Mesendoderm (in vitro differentiated cells): Measurements from ENCODE around the gene RNF10.

Source experiments
- DNase-seq: peaks from one replicate; pipeline ENCODE4 v3.0.0; 2013
- H2AK5ac ChIP-seq: 2 replicates; pipeline ENCODE4 v1.6.1; 2013; ENCODE audit warnings: low read length, inconsistent platforms
- H2BK120ac ChIP-seq: 2 replicates; pipeline ENCODE4 v1.6.1; 2013; ENCODE audit warnings: low read depth, mild to moderate bottlenecking, low read length, moderate library complexity, mixed read lengths
- H2BK15ac ChIP-seq: replicated peaks from 2 replicates; pipeline ENCODE4 v1.6.1; 2013; ENCODE audit warnings: low read depth, mild to moderate bottlenecking, moderate library complexity
- H2BK5ac ChIP-seq: 2 replicates; pipeline ENCODE4 v1.6.1; 2013; ENCODE audit warnings: low read length, inconsistent platforms
- H3K18ac ChIP-seq: 2 replicates; pipeline ENCODE4 v1.6.1; 2013; ENCODE audit warnings: mild to moderate bottlenecking, low read length, mixed read lengths
- H3K23ac ChIP-seq: one replicate; pipeline ENCODE4 v1.6.1; 2013; ENCODE audit warnings: low read length
- H3K27ac ChIP-seq: 2 replicates; pipeline ENCODE4 v1.5.1; 2013; ENCODE audit warnings: low read depth, mild to moderate bottlenecking, inconsistent platforms, low read length, moderate library complexity
- H3K27me3 ChIP-seq: 2 replicates; pipeline ENCODE4 v1.6.1; 2013; ENCODE audit warnings: low read length, control low read depth, mild to moderate bottlenecking, inconsistent platforms; ENCODE audit not compliant: insufficient read depth, poor library complexity
- H3K36me3 ChIP-seq: 2 replicates; pipeline ENCODE4 v1.6.1; 2013; ENCODE audit warnings: low read length, inconsistent platforms; ENCODE audit not compliant: control insufficient read depth, insufficient read depth
- H3K4ac ChIP-seq: one replicate; pipeline ENCODE4 v1.6.1; 2013; ENCODE audit warnings: low read depth, mild to moderate bottlenecking, low read length, moderate library complexity
- H3K4me1 ChIP-seq: 2 replicates; pipeline ENCODE4 v1.6.1; 2013; ENCODE audit warnings: low read depth, low read length, inconsistent platforms; ENCODE audit not compliant: control insufficient read depth
- H3K4me2 ChIP-seq: 2 replicates; pipeline ENCODE4 v1.6.1; 2013; ENCODE audit warnings: low read length
- H3K4me3 ChIP-seq: 2 replicates; pipeline ENCODE4 v1.5.1; 2013; ENCODE audit warnings: mild to moderate bottlenecking, low read length
- H3K56ac ChIP-seq: one replicate; pipeline ENCODE4 v1.6.1; 2013; ENCODE audit warnings: low read length
- H3K79me1 ChIP-seq: 2 replicates; pipeline ENCODE4 v1.6.1; 2013; ENCODE audit warnings: low read length, inconsistent platforms
- H3K79me2 ChIP-seq: 2 replicates; pipeline ENCODE4 v1.6.1; 2013; ENCODE audit warnings: mild to moderate bottlenecking, low read length; ENCODE audit not compliant: control insufficient read depth, insufficient read depth
- H3K9ac ChIP-seq: 2 replicates; pipeline ENCODE4 v1.6.1; 2013; ENCODE audit warnings: low read length, inconsistent platforms
- H4K5ac ChIP-seq: one replicate; pipeline ENCODE4 v1.6.1; 2013; ENCODE audit warnings: low read length
- H4K8ac ChIP-seq: one replicate; pipeline ENCODE4 v1.6.1; 2013; ENCODE audit warnings: low read depth, mild to moderate bottlenecking, control low read depth, low read length, moderate library complexity
- WGBS: extraction: QIAGEN DNeasy Blood & Tissue Kit; methylation state at CpG from one replicate; pipeline ENCODE4 v1.1.7; 2013; ENCODE audit warnings: low lambda C conversion rate, missing lambda C conversion rate; ENCODE audit not compliant: insufficient coverage; ENCODE audit errors: extremely low coverage; 5-methylcytosine and 5-hydroxymethylcytosine counted together

The RNF10 gene

GRCh38 chr12:120573560-120573959 lies 39.4 kb downstream of the RNF10 start:
- Histone ChIP-seq H3K79me2 (no peaks in the 10 kb centered on the region), H3K27ac (no peak overlapping the region), H4K5ac (no peak overlapping the region), H3K4ac (no peak overlapping the region), H3K4me1 (no peaks in the 10 kb centered on the region), H3K23ac (no peak overlapping the region), H2AK5ac (no peak overlapping the region), H3K4me2 (no peak overlapping the region), H3K18ac (no peak overlapping the region), H3K4me3 (no peak overlapping the region), H2BK120ac (no peak overlapping the region), H3K56ac (no peak overlapping the region), H3K9ac (no peak overlapping the region), H4K8ac (no peak overlapping the region), H2BK5ac (no peak overlapping the region), H3K36me3 (peaks cover 22% of the 10 kb centered on the region), H2BK15ac (no peak overlapping the region), H3K27me3 (no peaks in the 10 kb centered on the region), H3K79me1 (no peaks in the 10 kb centered on the region)
- WGBS, result no CpG with 5 or more reads among the region's 6 CpGs
- DNase-seq, result no peak

GRCh38 chr12:120574106-120574505 lies 40.0 kb downstream of the RNF10 start:
- H2BK15ac ChIP-seq, result no peak overlapping the region
- H3K27me3 ChIP-seq, result no peaks in the 10 kb centered on the region
- H3K36me3 ChIP-seq, result peaks cover 21% of the 10 kb centered on the region
- no peak for DNase-seq
- H3K79me1 ChIP-seq, result no peaks in the 10 kb centered on the region
- H3K23ac ChIP-seq, result no peak overlapping the region
- H4K5ac ChIP-seq, result no peak overlapping the region
- no peak overlapping the region for H3K27ac ChIP-seq
- H3K56ac ChIP-seq, result no peak overlapping the region
- no peak overlapping the region for H4K8ac ChIP-seq
- H2BK5ac ChIP-seq, result no peak overlapping the region
- WGBS, result no CpG with 5 or more reads among the region's 2 CpGs
- H3K79me2 ChIP-seq, result no peaks in the 10 kb centered on the region
- no peak overlapping the region for H3K18ac ChIP-seq
- H3K4me1 ChIP-seq, result no peaks in the 10 kb centered on the region
- H2BK120ac ChIP-seq, result no peak overlapping the region
- no peak overlapping the region for H3K4me3 ChIP-seq
- no peak overlapping the region for H2AK5ac ChIP-seq
- no peak overlapping the region for H3K4me2 ChIP-seq
- no peak overlapping the region for H3K9ac ChIP-seq
- no peak overlapping the region for H3K4ac ChIP-seq

GRCh38 chr12:120579179-120579578 lies 45.0 kb downstream of the RNF10 start:
- no peak overlapping the region for H3K4me2 ChIP-seq
- no peak overlapping the region for H4K5ac ChIP-seq
- H2BK15ac ChIP-seq, result no peak overlapping the region
- H3K79me2 ChIP-seq, result peaks cover 3% of the 10 kb centered on the region
- H3K27me3 ChIP-seq, result no peaks in the 10 kb centered on the region
- no peak overlapping the region for H3K23ac ChIP-seq
- H3K9ac ChIP-seq, result no peak overlapping the region
- no peak overlapping the region for H3K27ac ChIP-seq
- no peak for DNase-seq
- H2BK5ac ChIP-seq, result no peak overlapping the region
- no peak overlapping the region for H4K8ac ChIP-seq
- H3K36me3 ChIP-seq, result peaks cover 13% of the 10 kb centered on the region
- H3K4me3 ChIP-seq, result no peak overlapping the region
- H3K4me1 ChIP-seq, result no peaks in the 10 kb centered on the region
- no peak overlapping the region for H3K4ac ChIP-seq
- H2AK5ac ChIP-seq, result no peak overlapping the region
- no peak overlapping the region for H3K56ac ChIP-seq
- no CpG with 5 or more reads among the region's 1 CpG for WGBS
- no peaks in the 10 kb centered on the region for H3K79me1 ChIP-seq
- H3K18ac ChIP-seq, result no peak overlapping the region
- H2BK120ac ChIP-seq, result no peak overlapping the region

GRCh38 chr12:120580787-120581723 lies 46.9 kb downstream of the RNF10 start, which contains the start of gene POP5:
Gene POP5 (minus strand): TSS chr12:120581402. CDS start chr12:120581362, 40 bp downstream.
- Histone ChIP-seq H3K4me3 (peak within 1 kb of the TSS; percentile 80), H3K27ac (peak within 1 kb of the TSS; percentile 4), H2BK120ac (no peak within 1 kb of the TSS), H3K9ac (peak within 1 kb of the TSS; percentile 88), H3K4me1 (no peaks in the 10 kb centered on the region), H3K4me2 (peak within 1 kb of the TSS; percentile 96), H3K79me1 (no peaks in the 10 kb centered on the region), H3K79me2 (peaks cover 3% of the 10 kb centered on the region), H4K8ac (no peak within 1 kb of the TSS), H3K18ac (no peak within 1 kb of the TSS), H4K5ac (no peak within 1 kb of the TSS), H2BK5ac (no peak within 1 kb of the TSS), H3K23ac (no peak within 1 kb of the TSS), H3K56ac (peak within 1 kb of the TSS; percentile 94), H2AK5ac (no peak within 1 kb of the TSS), H3K27me3 (no peaks in the 10 kb centered on the region), H3K4ac (no peak within 1 kb of the TSS), H3K36me3 (peaks cover 10% of the 10 kb centered on the region), H2BK15ac (no peak within 1 kb of the TSS)
- WGBS, result no CpG with 5 or more reads among the region's 56 CpGs
- peak; percentile 99 for DNase-seq

GRCh38 chr12:120581998-120582397 lies 47.8 kb downstream of the RNF10 start:
- Histone ChIP-seq H3K56ac (peak overlapping the region; percentile 89), H3K4me2 (peak overlapping the region; percentile 96), H2BK5ac (no peak overlapping the region), H3K23ac (no peak overlapping the region), H4K5ac (no peak overlapping the region), H2BK120ac (no peak overlapping the region), H3K36me3 (peaks cover 7% of the 10 kb centered on the region), H3K27me3 (no peaks in the 10 kb centered on the region), H3K18ac (no peak overlapping the region), H4K8ac (no peak overlapping the region), H3K79me2 (peaks cover 3% of the 10 kb centered on the region), H3K4me1 (no peaks in the 10 kb centered on the region), H3K27ac (no peak overlapping the region), H3K9ac (peak overlapping the region; percentile 82), H3K79me1 (no peaks in the 10 kb centered on the region), H2BK15ac (no peak overlapping the region), H2AK5ac (no peak overlapping the region), H3K4ac (no peak overlapping the region), H3K4me3 (no peak overlapping the region)
- DNase-seq, result no peak
- WGBS, result no CpG with 5 or more reads among the region's 9 CpGs
